Measurements from ENCODE around the gene HRH1. TPM values are rescaled to one million over a fixed set of nuclear protein-coding genes. Genes with fewer than 3 reads are reported as not detected.

The HRH1 gene
- total RNA-seq, 2 experiments from 2014 or later = not detected

DNA sequence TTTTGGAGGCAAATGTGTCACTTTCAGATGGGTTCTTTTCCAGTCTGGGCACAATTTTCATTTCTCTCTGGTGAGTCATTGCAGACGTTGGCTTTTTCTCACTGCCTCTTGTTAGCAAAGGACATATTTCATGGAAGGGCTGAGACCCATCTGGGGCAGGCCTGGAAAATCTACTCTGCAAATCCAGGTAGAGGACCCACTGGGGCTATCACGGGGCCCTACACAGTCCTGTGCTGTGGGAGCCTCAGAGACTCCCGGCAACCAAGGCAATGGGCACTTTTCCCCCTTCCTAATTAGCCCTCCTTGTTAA is 58.0 kb downstream of the HRH1 start:
- H3K4me3 Mint-ChIP-seq = no peak overlapping the region
- ATAC-seq (ENCODE audit: poor library complexity) (no peak), DNase-seq (no peak)
- H3K27me3 Mint-ChIP-seq = peaks cover 9% of the 10 kb centered on the region
- no peaks in the 10 kb centered on the region for H3K36me3 ChIP-seq (ENCODE audit: insufficient read depth, low read length)
- TF ChIP-seq, protein P1, sequence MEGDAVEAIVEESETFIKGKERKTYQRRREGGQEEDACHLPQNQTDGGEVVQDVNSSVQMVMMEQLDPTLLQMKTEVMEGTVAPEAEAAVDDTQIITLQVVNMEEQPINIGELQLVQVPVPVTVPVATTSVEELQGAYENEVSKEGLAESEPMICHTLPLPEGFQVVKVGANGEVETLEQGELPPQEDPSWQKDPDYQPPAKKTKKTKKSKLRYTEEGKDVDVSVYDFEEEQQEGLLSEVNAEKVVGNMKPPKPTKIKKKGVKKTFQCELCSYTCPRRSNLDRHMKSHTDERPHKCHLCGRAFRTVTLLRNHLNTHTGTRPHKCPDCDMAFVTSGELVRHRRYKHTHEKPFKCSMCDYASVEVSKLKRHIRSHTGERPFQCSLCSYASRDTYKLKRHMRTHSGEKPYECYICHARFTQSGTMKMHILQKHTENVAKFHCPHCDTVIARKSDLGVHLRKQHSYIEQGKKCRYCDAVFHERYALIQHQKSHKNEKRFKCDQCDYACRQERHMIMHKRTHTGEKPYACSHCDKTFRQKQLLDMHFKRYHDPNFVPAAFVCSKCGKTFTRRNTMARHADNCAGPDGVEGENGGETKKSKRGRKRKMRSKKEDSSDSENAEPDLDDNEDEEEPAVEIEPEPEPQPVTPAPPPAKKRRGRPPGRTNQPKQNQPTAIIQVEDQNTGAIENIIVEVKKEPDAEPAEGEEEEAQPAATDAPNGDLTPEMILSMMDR (IDR thresholded peaks at IDR 0.05) = no peak
- H3K4me3 ChIP-seq (ENCODE audit: low read length) = no peak overlapping the region
- no peaks in the 10 kb centered on the region for H3K4me1 ChIP-seq (ENCODE audit: insufficient read depth, low read length)
- CTCF ChIA-PET = no interaction called here
- H3K27ac ChIP-seq (ENCODE audit: low read depth in 1 of 2, low read length in 2 of 2) = no peak overlapping the region
- H3K9me3 Mint-ChIP-seq = no peaks in the 10 kb centered on the region
- no peaks in the 10 kb centered on the region for H3K9me3 ChIP-seq (ENCODE audit: control insufficient read depth in 1 of 2, insufficient read depth in 1 of 2, low read length in 2 of 2)
- POLR2A ChIA-PET = no interaction called here
- H3K4me1 Mint-ChIP-seq (ENCODE audit: low read depth) = no peaks in the 10 kb centered on the region
- peaks cover 0 to 2% of the 10 kb centered on the region in 2 experiments for H3K27me3 ChIP-seq (ENCODE audit: control insufficient read depth in 1 of 2, insufficient read depth in 2 of 2, low read length in 2 of 2)
- no peaks in the 10 kb centered on the region for H3K36me3 Mint-ChIP-seq (ENCODE audit: low read depth)
- intact Hi-C loops (cut with DNase I, micrococcal nuclease) = no loop called here
- no peak overlapping the region for H3K27ac Mint-ChIP-seq

DNA sequence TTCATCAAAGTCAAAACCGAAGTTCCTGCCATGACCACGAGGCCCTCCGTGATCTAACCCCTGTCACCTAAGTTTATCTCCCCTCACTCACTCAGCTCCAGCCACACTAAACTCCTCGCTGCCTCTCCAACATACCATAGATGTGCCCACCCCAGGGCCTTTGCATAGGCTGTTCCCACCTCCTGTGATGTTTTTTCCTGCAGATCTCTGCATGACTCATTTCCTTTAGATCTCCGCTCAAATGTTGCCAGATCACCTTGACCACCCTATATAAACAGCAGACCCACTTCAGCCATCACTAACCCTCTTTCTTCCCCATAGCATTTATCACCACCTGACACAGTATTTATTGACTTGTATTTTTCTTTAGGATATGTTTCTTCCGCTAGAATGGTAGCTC is 58.5 kb downstream of the HRH1 start:
- Mint-ChIP-seq H3K9me3 (no peaks in the 10 kb centered on the region), H3K27me3 (peaks cover 9% of the 10 kb centered on the region), H3K4me1 (ENCODE audit: low read depth) (no peaks in the 10 kb centered on the region), H3K27ac (no peak overlapping the region), H3K36me3 (ENCODE audit: low read depth) (no peaks in the 10 kb centered on the region), H3K4me3 (no peak overlapping the region)
- TF ChIP-seq, protein P1 (IDR thresholded peaks at IDR 0.05) = no peak
- no peak for DNase-seq
- ChIA-PET POLR2A (no interaction called here), CTCF (no interaction called here)
- Histone ChIP-seq H3K9me3 (ENCODE audit: control insufficient read depth in 1 of 2, insufficient read depth in 1 of 2, low read length in 2 of 2) (no peaks in the 10 kb centered on the region), H3K27ac (ENCODE audit: low read depth in 1 of 2, low read length in 2 of 2) (no peak overlapping the region), H3K4me1 (ENCODE audit: insufficient read depth, low read length) (no peaks in the 10 kb centered on the region), H3K4me3 (ENCODE audit: low read length) (no peak overlapping the region), H3K36me3 (ENCODE audit: insufficient read depth, low read length) (no peaks in the 10 kb centered on the region), H3K27me3 (ENCODE audit: control insufficient read depth in 1 of 2, insufficient read depth in 2 of 2, low read length in 2 of 2) (peaks cover 0 to 2% of the 10 kb centered on the region in 2 experiments)
- ATAC-seq (ENCODE audit: poor library complexity) = no peak
- intact Hi-C loops (cut with DNase I, micrococcal nuclease) = no loop called here

- Mint-ChIP-seq H3K4me1 (ENCODE audit: low read depth) (no peaks in the 10 kb centered on the region), H3K27ac (no peak overlapping the region), H3K4me3 (no peak overlapping the region), H3K27me3 (peaks cover 9% of the 10 kb centered on the region), H3K9me3 (no peaks in the 10 kb centered on the region), H3K36me3 (ENCODE audit: low read depth) (no peaks in the 10 kb centered on the region)
- no peaks in the 10 kb centered on the region for H3K9me3 ChIP-seq (ENCODE audit: control insufficient read depth in 1 of 2, insufficient read depth in 1 of 2, low read length in 2 of 2)
- peaks cover 0 to 2% of the 10 kb centered on the region in 2 experiments for H3K27me3 ChIP-seq (ENCODE audit: control insufficient read depth in 1 of 2, insufficient read depth in 2 of 2, low read length in 2 of 2)
- intact Hi-C loops (cut with DNase I, micrococcal nuclease) = no loop called here
- ATAC-seq (ENCODE audit: poor library complexity) (no peak), DNase-seq (no peak)
- TF ChIP-seq, protein P1 (IDR thresholded peaks at IDR 0.05) = no peak
- POLR2A ChIA-PET = no interaction called here
- CTCF ChIA-PET = no interaction called here
- H3K27ac ChIP-seq (ENCODE audit: low read depth in 1 of 2, low read length in 2 of 2) = no peak overlapping the region
- no peak overlapping the region for H3K4me3 ChIP-seq (ENCODE audit: low read length)
- H3K36me3 ChIP-seq (ENCODE audit: insufficient read depth, low read length) = no peaks in the 10 kb centered on the region
- H3K4me1 ChIP-seq (ENCODE audit: insufficient read depth, low read length) = no peaks in the 10 kb centered on the region
Measured at GRCh38 chr3:11213810-11214450, 59.6 kb downstream of the HRH1 start.

Measured in CD4-positive, alpha-beta T cell (primary cell).